Retinal pigment epithelial cell (primary cell): ENCODE data around the gene GEMIN4.
"Not testable (repeated sequence)": the region's sequence is repeated elsewhere in the genome, so short reads cannot be mapped to it uniquely, and the experiment has no call there.

ENCODE experiments used
- DNase-seq: peaks from one replicate; pipeline ENCODE4 v3.0.0-alpha.2; 2010; ENCODE audit warnings: low read depth
- H3K4me3 ChIP-seq: 2 replicates; pipeline ENCODE4 v1.5.1; 2011; ENCODE audit warnings: mild to moderate bottlenecking, low read length, control low read depth, moderate library complexity
- TF ChIP-seq, protein P1 (sequence below): conservative IDR thresholded peaks from 2 replicates; pipeline ENCODE4 v1.5.1; 2011; ENCODE audit warnings: low read depth, low read length, control low read depth, inconsistent platforms

The GEMIN4 gene

DNA sequence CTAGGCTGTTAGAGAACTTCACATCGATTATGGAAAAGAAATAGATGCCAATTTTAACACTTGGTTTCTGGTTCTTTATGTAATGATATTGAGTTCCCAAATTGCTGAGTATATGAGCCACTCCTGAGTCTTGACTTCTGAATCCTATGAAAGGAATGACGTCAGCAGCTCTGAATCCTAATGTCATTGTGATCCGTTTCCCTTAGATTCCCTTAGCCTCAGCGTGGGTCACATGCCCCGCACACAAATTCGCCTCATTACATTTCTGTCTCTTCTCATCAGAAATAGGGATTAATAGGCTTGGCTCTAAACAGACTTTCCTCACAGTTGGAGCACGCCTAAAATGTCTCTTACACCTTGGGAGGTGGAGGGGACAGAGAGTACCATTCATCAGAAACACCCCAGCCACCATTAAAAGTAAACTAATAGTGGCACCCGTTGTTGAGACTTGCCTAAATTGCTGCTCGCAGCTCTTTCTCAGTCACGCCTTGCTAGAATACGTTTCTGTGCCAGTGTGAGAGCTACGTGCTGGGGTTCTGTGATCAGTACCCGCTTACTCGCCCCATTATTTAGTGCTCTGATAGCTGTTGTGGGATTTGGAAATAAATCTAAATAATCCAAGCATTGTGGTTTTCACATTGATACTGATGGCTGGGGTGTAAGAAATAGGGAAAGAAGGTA is 37.2 kb upstream of the GEMIN4 start:
- no peak overlapping the region for H3K4me3 ChIP-seq
- TF ChIP-seq, protein P1, sequence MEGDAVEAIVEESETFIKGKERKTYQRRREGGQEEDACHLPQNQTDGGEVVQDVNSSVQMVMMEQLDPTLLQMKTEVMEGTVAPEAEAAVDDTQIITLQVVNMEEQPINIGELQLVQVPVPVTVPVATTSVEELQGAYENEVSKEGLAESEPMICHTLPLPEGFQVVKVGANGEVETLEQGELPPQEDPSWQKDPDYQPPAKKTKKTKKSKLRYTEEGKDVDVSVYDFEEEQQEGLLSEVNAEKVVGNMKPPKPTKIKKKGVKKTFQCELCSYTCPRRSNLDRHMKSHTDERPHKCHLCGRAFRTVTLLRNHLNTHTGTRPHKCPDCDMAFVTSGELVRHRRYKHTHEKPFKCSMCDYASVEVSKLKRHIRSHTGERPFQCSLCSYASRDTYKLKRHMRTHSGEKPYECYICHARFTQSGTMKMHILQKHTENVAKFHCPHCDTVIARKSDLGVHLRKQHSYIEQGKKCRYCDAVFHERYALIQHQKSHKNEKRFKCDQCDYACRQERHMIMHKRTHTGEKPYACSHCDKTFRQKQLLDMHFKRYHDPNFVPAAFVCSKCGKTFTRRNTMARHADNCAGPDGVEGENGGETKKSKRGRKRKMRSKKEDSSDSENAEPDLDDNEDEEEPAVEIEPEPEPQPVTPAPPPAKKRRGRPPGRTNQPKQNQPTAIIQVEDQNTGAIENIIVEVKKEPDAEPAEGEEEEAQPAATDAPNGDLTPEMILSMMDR: no peak
- no peak for DNase-seq

DNA sequence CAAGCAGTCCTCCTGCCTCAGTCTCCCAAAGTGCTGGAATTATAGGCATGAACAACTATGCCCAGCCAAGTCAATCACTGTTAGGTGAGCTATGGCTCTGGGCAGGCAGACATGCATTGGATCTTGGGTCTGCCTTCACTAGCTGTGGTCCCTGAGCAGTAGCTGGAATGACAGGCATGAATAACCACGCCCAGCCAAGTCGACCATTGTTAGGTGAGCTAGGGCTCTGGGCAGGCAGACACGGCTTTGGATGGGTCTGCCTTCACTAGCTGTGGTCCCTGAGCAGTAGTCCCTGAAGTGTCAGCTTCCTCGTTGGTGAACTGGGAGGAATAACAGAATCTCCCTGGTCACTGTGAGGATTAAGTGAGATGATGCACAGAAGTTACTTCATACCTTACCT is 36.5 kb upstream of the GEMIN4 start:
- no peak overlapping the region for H3K4me3 ChIP-seq
- TF ChIP-seq, protein P1: no peak
- no peak for DNase-seq

DNA sequence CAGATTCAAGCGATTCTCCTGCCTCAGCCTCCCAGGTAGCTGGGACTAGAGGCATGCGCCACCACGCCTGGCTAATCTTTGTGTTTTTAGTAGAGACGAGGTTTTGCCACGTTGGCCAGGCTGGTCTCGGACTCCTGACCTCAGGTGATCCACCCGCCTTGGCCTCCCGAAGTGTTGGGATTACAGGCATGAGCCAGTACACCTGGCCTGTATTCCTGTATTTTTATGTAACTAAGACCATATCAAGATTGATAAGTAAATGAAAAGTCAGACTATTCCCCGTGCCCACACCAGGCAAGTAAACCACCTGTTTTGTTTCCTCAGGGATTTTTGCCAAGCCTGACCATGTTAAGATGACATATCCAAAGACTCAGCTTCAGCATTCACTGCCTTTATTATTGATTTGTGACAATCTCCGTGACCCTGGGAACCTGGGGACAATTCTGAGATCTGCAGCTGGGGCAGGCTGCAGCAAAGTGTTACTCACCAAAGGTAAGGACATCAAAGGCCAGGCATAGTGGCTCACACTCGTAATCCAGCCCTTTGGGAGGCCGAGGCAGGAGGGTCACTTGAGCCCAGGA is 35.7 kb upstream of the GEMIN4 start:
- no peak overlapping the region for H3K4me3 ChIP-seq
- DNase-seq: no peak
- TF ChIP-seq, protein P1: no peak

DNA sequence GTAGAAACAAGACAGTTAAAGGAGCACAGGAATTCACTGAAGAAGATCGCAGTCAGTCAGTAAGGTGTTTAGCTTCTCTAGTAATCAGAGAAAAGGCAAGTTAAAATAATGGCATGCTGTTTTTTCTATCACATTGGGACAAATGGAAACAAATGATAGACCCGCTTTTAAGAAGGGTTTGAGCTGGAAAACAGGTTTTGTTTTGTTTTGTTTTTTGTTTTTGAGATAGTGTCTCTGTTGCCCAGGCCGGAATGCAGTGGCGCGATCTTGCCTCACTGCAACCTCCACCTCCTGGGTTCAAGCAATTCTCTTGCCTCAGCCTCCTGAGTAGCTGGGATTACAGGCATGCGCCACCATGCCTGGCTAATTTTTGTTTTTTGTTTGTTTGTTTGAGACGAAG is 33.8 kb upstream of the GEMIN4 start:
- DNase-seq: not testable (repeated sequence)

GRCh38 chr17:784143-784542 is 32.1 kb upstream of the GEMIN4 start:
- no peak overlapping the region for H3K4me3 ChIP-seq
- TF ChIP-seq, protein P1: no peak
- DNase-seq: no peak

More for the DNA sequence above, 33.8 kb upstream of the GEMIN4 start:
- not testable (repeated sequence) for H3K4me3 ChIP-seq

DNA sequence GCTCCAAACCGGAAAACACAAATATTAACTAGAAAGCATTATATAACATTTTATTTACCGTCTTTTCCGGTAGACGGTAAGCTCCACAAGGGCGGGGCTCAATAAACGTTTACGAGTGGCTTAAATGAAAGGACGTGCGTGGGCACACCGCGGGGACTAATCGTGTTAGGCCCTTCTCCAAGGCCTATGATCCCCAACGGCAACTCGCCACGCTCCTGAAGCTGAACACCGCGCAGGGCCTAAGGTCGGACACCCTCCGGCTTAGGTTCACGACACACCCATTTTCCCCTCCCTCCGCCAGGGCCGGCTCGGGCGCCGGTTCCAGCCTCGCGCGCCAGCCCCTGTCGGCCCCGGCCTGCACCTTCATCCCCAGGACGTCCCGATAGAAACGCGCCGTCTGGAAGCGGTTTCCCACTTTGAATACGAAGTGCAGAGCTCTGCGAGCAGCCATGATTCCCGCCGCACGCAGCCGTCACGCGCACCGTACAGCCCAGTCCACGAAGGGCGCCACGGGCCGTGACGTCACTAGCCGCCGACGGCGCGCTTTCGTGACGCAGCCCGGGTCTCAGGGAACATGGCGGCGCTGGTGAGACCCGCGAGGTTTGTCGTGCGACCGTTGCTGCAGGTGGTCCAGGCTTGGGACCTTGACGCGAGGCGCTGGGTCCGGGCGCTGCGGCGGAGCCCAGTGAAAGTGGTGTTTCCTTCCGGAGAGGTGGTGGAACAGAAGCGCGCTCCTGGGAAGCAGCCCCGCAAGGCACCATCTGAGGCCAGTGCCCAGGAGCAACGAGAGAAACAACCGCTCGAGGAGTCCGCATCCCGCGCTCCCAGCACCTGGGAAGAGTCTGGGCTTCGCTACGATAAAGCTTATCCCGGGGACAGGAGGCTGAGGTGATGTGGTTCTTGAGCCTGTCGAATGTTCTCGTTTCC is 30.0 kb upstream of the GEMIN4 start, which contains the start of the genes GLOD4 and MRM3:
TSS of gene GLOD4 (minus strand) at position 476 of the 927 bp plus-strand sequence. CDS start at position 451, 25 bp downstream.
TSS of gene MRM3 (plus strand) at position 549 of the 927 bp plus-strand sequence. CDS start at position 575, 26 bp downstream.
- peak within 1 kb of the TSS; percentile 84 for H3K4me3 ChIP-seq
- peak; percentile 58 for DNase-seq
- TF ChIP-seq, protein P1: no peak

GRCh38 chr17:778096-778495 is 26.0 kb upstream of the GEMIN4 start:
- H3K4me3 ChIP-seq: no peak overlapping the region
- DNase-seq: no peak
- TF ChIP-seq, protein P1: no peak
